Neural progenitor cell (in vitro differentiated cells): ENCODE measurements around the gene HOXD4. TPM values are rescaled to one million over a fixed set of nuclear protein-coding genes. Genes with fewer than 3 reads are reported as not detected.

Experiments used
- DNase-seq: peaks from one replicate; pipeline ENCODE4 v3.0.0-alpha.2; 2016; ENCODE audit warnings: low spot score
- H2AFZ ChIP-seq: fragments of 200-600 bp; sonication (generic); replicated peaks from 2 replicates; pipeline ENCODE4 v1.6.1; 2016; ENCODE audit warnings: antibody characterized with exemption
- H3F3A ChIP-seq: fragments of 200-600 bp; sonication (generic); 2 replicates; pipeline ENCODE4 v1.6.1; 2016; ENCODE audit warnings: antibody characterized with exemption, low read depth
- H3K27ac ChIP-seq: fragments of 200-600 bp; sonication (generic); 2 replicates; pipeline ENCODE4 v1.5.1; 2016; ENCODE audit warnings: mild to moderate bottlenecking
- H3K27me3 ChIP-seq: fragments of 200-600 bp; sonication (generic); 2 replicates; pipeline ENCODE4 v1.6.1; 2016; ENCODE audit warnings: mild to moderate bottlenecking, moderate library complexity
- H3K36me3 ChIP-seq: fragments of 200-600 bp; sonication (generic); 2 replicates; pipeline ENCODE4 v1.5.1; 2016
- H3K4me1 ChIP-seq: fragments of 200-600 bp; sonication (generic); 2 replicates; pipeline ENCODE4 v1.6.1; 2016; ENCODE audit warnings: mixed run types
- H3K4me2 ChIP-seq: fragments of 200-600 bp; sonication (generic); 2 replicates; pipeline ENCODE4 v1.6.1; 2016
- H3K4me3 ChIP-seq: fragments of 200-600 bp; sonication (generic); 2 replicates; pipeline ENCODE4 v1.5.1; 2016
- H3K79me2 ChIP-seq: fragments of 200-600 bp; sonication (generic); 2 replicates; pipeline ENCODE4 v1.6.1; 2016; ENCODE audit warnings: low read depth
- H3K9ac ChIP-seq: fragments of 200-600 bp; sonication (generic); 2 replicates; pipeline ENCODE4 v1.6.1; 2016
- H3K9me3 ChIP-seq: fragments of 200-600 bp; sonication (generic); 2 replicates; pipeline ENCODE4 v1.5.1; 2016; ENCODE audit warnings: low read depth
- H4K20me1 ChIP-seq: fragments of 200-600 bp; sonication (generic); 2 replicates; pipeline ENCODE4 v1.6.1; 2016; ENCODE audit warnings: low read depth
- H3K27ac Mint-ChIP-seq: 3 replicates; pipeline ENCODE4 v1.8.0; 2021; ENCODE audit warnings: mixed read lengths
- H3K27me3 Mint-ChIP-seq: 2 replicates; pipeline ENCODE4 v1.8.0; 2022; ENCODE audit warnings: low read depth, mild to moderate bottlenecking, inconsistent platforms, moderate library complexity, mixed read lengths; ENCODE audit not compliant: insufficient read depth
- H3K36me3 Mint-ChIP-seq: 3 replicates; pipeline ENCODE4 v1.8.0; 2021; ENCODE audit warnings: mixed read lengths
- H3K4me1 Mint-ChIP-seq: 3 replicates; pipeline ENCODE4 v1.8.0; 2021; ENCODE audit warnings: mixed read lengths
- H3K4me3 Mint-ChIP-seq: 3 replicates; pipeline ENCODE4 v1.8.0; 2021; ENCODE audit warnings: mild to moderate bottlenecking, moderate library complexity, mixed read lengths
- H3K9me3 Mint-ChIP-seq: 3 replicates; pipeline ENCODE4 v1.8.0; 2020; ENCODE audit warnings: mixed read lengths
- CTCF ChIP-seq: fragments of 200-600 bp; sonication (generic); IDR thresholded peaks from 2 replicates; pipeline ENCODE4 v1.5.1; 2017; ENCODE audit warnings: antibody characterized with exemption, mild to moderate bottlenecking
- EZH2 ChIP-seq: fragments of 200-600 bp; sonication (generic); IDR thresholded peaks from 2 replicates; pipeline ENCODE4 v1.6.1; 2017; ENCODE audit warnings: antibody characterized with exemption, mild to moderate bottlenecking, moderate library complexity
- EZH2phosphoT487 ChIP-seq: fragments of 200-600 bp; sonication (generic); IDR thresholded peaks from 2 replicates; pipeline ENCODE4 v1.6.1; 2017; ENCODE audit warnings: antibody characterized with exemption
- total RNA-seq: library from RNA; depleted of rRNA; stranded (reverse); fragments of >200 nt; gene quantifications from 2 replicates; pipeline ENCODE4 v1.2.3, GENCODE V29; 2015; ENCODE audit warnings: low replicate concordance

Gene HOXD4
- total RNA-seq, 1 donor from 2014 or later, result not detected

- H3K27me3 Mint-ChIP-seq, result peaks cover 90% of the 10 kb centered on the region
- H3K4me1 Mint-ChIP-seq, result peaks cover 12% of the 10 kb centered on the region
- peak; percentile 76 for DNase-seq
- no peaks in the 10 kb centered on the region for H3K36me3 Mint-ChIP-seq
- Histone ChIP-seq H3K4me1 (peaks cover 3% of the 10 kb centered on the region), H3K79me2 (no peaks in the 10 kb centered on the region), H3K4me2 (peak overlapping the region; percentile 69), H4K20me1 (peaks cover 90% of the 10 kb centered on the region), H3K4me3 (peak overlapping the region; percentile 39), H3K27me3 (peaks cover 100% of the 10 kb centered on the region), H2AFZ (no peak overlapping the region), H3K9me3 (no peaks in the 10 kb centered on the region), H3K27ac (no peak overlapping the region), H3F3A (peaks cover 3% of the 10 kb centered on the region), H3K9ac (no peak overlapping the region), H3K36me3 (no peaks in the 10 kb centered on the region)
- H3K9me3 Mint-ChIP-seq, result peaks cover 9% of the 10 kb centered on the region
- TF ChIP-seq CTCF (no peak), EZH2phosphoT487 (peak; percentile 69), EZH2 (peak; percentile 79)
- H3K4me3 Mint-ChIP-seq, result peak overlapping the region; percentile 79
- H3K27ac Mint-ChIP-seq, result no peak overlapping the region
Observed at GRCh38 chr2:176130147-176130956, 21.0 kb upstream of the HOXD4 start.

- H3K4me1 Mint-ChIP-seq, result peaks cover 12% of the 10 kb centered on the region
- Histone ChIP-seq H3K9me3 (no peaks in the 10 kb centered on the region), H3K9ac (no peak overlapping the region), H2AFZ (no peak overlapping the region), H3F3A (peaks cover 3% of the 10 kb centered on the region), H3K4me3 (no peak overlapping the region), H3K79me2 (no peaks in the 10 kb centered on the region), H3K27ac (no peak overlapping the region), H3K27me3 (peaks cover 100% of the 10 kb centered on the region), H3K4me2 (no peak overlapping the region), H3K36me3 (no peaks in the 10 kb centered on the region), H4K20me1 (peaks cover 91% of the 10 kb centered on the region), H3K4me1 (peaks cover 3% of the 10 kb centered on the region)
- no peaks in the 10 kb centered on the region for H3K36me3 Mint-ChIP-seq
- H3K9me3 Mint-ChIP-seq, result peaks cover 9% of the 10 kb centered on the region
- TF ChIP-seq EZH2phosphoT487, result peak; percentile 4
- TF ChIP-seq EZH2, result peak; percentile 81
- TF ChIP-seq CTCF, result no peak
- no peak for DNase-seq
- no peak overlapping the region for H3K27ac Mint-ChIP-seq
- peak overlapping the region; percentile 79 for H3K4me3 Mint-ChIP-seq
- H3K27me3 Mint-ChIP-seq, result peaks cover 90% of the 10 kb centered on the region
Observed at GRCh38 chr2:176130957-176131847, 20.1 kb upstream of the HOXD4 start.

GRCh38 chr2:176131848-176132158 lies 19.5 kb upstream of the HOXD4 start:
- Mint-ChIP-seq H3K4me3 (no peak overlapping the region), H3K4me1 (peaks cover 12% of the 10 kb centered on the region), H3K27me3 (peaks cover 88% of the 10 kb centered on the region), H3K9me3 (peaks cover 9% of the 10 kb centered on the region), H3K27ac (no peak overlapping the region), H3K36me3 (no peaks in the 10 kb centered on the region)
- H3K36me3 ChIP-seq, result no peaks in the 10 kb centered on the region
- no peak overlapping the region for H3K27ac ChIP-seq
- no peak overlapping the region for H3K4me2 ChIP-seq
- TF ChIP-seq EZH2phosphoT487 (no peak), CTCF (no peak), EZH2 (no peak)
- no peaks in the 10 kb centered on the region for H3K9me3 ChIP-seq
- no peak overlapping the region for H2AFZ ChIP-seq
- peaks cover 100% of the 10 kb centered on the region for H3K27me3 ChIP-seq
- H3K4me1 ChIP-seq, result peaks cover 3% of the 10 kb centered on the region
- no peak for DNase-seq
- peaks cover 3% of the 10 kb centered on the region for H3F3A ChIP-seq
- peaks cover 89% of the 10 kb centered on the region for H4K20me1 ChIP-seq
- H3K79me2 ChIP-seq, result no peaks in the 10 kb centered on the region
- H3K9ac ChIP-seq, result no peak overlapping the region
- H3K4me3 ChIP-seq, result no peak overlapping the region
